A673 (cell line): ENCODE measurements around the gene APBB1IP. TPM values are rescaled to one million over a fixed set of nuclear protein-coding genes. Genes with fewer than 3 reads are reported as not detected.

ENCODE experiments used
- BruUV-seq: library from RNA; stranded (reverse); fragments of 400-500 nt; replicated peaks from 2 replicates; lab custom pipeline; 2021; lab: Mats Ljungman, UMichigan
- CTCF ChIA-PET: fragments of 300-600 bp; sonication (Branson Sonifier 250); formaldehyde crosslinking; loops from one replicate; lab custom pipeline; 2022; ENCODE audit warnings: antibody characterized with exemption; lab: Charles Lee
- POLR2A ChIA-PET: fragments of 300-600 bp; sonication (Branson Sonifier 250); formaldehyde crosslinking; loops from one replicate; lab custom pipeline; 2022; ENCODE audit warnings: antibody characterized with exemption; ENCODE audit not compliant: low non-redundant PET; lab: Charles Lee
- DNase-seq: peaks from one replicate; pipeline ENCODE4 v3.0.0-alpha.2; 2015; ENCODE audit warnings: low spot score
- H3K27ac ChIP-seq: fragments of 200-600 bp; sonication (generic); 2 replicates; pipeline ENCODE4 v1.5.1; 2016; ENCODE audit warnings: mixed run types, low read depth, mild to moderate bottlenecking, mixed read lengths, antibody characterized with exemption, low read length; ENCODE audit not compliant: poor library complexity, severe bottlenecking
- H3K27me3 ChIP-seq: fragments of 200-600 bp; sonication (generic); replicated peaks from 2 replicates; pipeline ENCODE4 v1.6.1; 2017; ENCODE audit warnings: mixed run types, low read depth, mild to moderate bottlenecking, mixed read lengths, antibody characterized with exemption, low read length; ENCODE audit not compliant: insufficient read depth, poor library complexity
- H3K36me3 ChIP-seq: fragments of 200-600 bp; sonication (generic); 2 replicates; pipeline ENCODE4 v1.6.1; 2016; ENCODE audit warnings: mixed run types, mild to moderate bottlenecking, mixed read lengths, antibody characterized with exemption, low read length; ENCODE audit not compliant: insufficient read depth, poor library complexity, severe bottlenecking
- H3K4me1 ChIP-seq: fragments of 200-600 bp; sonication (generic); 2 replicates; pipeline ENCODE4 v1.6.1; 2017; ENCODE audit warnings: mixed run types, mild to moderate bottlenecking, mixed read lengths, antibody characterized with exemption, low read length; ENCODE audit not compliant: insufficient read depth, poor library complexity, severe bottlenecking
- H3K4me3 ChIP-seq: fragments of 200-600 bp; sonication (generic); 2 replicates; pipeline ENCODE4 v1.5.1; 2016; ENCODE audit warnings: low read depth, mixed run types, mild to moderate bottlenecking, mixed read lengths, low read length; ENCODE audit not compliant: poor library complexity, severe bottlenecking
- H3K9me3 ChIP-seq: fragments of 200-600 bp; sonication (generic); 2 replicates; pipeline ENCODE4 v1.6.1; 2016; ENCODE audit warnings: mixed run types, low read depth, mild to moderate bottlenecking, mixed read lengths, antibody characterized with exemption, low read length; ENCODE audit not compliant: poor library complexity, severe bottlenecking
- EZH2 ChIP-seq: fragments of 200-600 bp; sonication (generic); IDR thresholded peaks from 2 replicates; pipeline ENCODE4 v1.6.1; 2017; ENCODE audit warnings: borderline replicate concordance, low read depth, mild to moderate bottlenecking, mixed read lengths, antibody characterized with exemption, low read length; ENCODE audit not compliant: poor library complexity, severe bottlenecking
- intact Hi-C: fragments of 100-400 bp; cut with micrococcal nuclease; formaldehyde crosslinking; loops from one replicate; pipeline ENCODE4 v1.10.0; 2022; ENCODE audit not compliant: unreplicated experiment
- total RNA-seq: library from RNA; stranded (reverse); gene quantifications from 2 replicates; pipeline ENCODE4 v1.2.3, GENCODE V29; 2021
- TF ChIP-seq, protein P1 (sequence below): fragments of 300-800, 200-600 bp; sonication (generic); conservative IDR thresholded peaks from 2 replicates; pipeline ENCODE4 v1.5.1; 2017; ENCODE audit warnings: low read depth, mild to moderate bottlenecking, antibody characterized with exemption, low read length, moderate library complexity, mixed read lengths

APBB1IP gene
- total RNA-seq, 1 experiment from 2014 or later, result not detected

- Histone ChIP-seq H3K27ac (no peak overlapping the region), H3K4me3 (no peak overlapping the region), H3K9me3 (no peaks in the 10 kb centered on the region), H3K4me1 (no peaks in the 10 kb centered on the region), H3K36me3 (no peaks in the 10 kb centered on the region), H3K27me3 (no peaks in the 10 kb centered on the region)
- no peak for DNase-seq
- CTCF ChIA-PET, result no interaction called here
- intact Hi-C loops, result no loop called here
- no TSS peak for BruUV-seq
- no peak for TF ChIP-seq EZH2
- TF ChIP-seq, protein P1, sequence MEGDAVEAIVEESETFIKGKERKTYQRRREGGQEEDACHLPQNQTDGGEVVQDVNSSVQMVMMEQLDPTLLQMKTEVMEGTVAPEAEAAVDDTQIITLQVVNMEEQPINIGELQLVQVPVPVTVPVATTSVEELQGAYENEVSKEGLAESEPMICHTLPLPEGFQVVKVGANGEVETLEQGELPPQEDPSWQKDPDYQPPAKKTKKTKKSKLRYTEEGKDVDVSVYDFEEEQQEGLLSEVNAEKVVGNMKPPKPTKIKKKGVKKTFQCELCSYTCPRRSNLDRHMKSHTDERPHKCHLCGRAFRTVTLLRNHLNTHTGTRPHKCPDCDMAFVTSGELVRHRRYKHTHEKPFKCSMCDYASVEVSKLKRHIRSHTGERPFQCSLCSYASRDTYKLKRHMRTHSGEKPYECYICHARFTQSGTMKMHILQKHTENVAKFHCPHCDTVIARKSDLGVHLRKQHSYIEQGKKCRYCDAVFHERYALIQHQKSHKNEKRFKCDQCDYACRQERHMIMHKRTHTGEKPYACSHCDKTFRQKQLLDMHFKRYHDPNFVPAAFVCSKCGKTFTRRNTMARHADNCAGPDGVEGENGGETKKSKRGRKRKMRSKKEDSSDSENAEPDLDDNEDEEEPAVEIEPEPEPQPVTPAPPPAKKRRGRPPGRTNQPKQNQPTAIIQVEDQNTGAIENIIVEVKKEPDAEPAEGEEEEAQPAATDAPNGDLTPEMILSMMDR, result no peak
- POLR2A ChIA-PET, result interaction anchor here (0.6 kb wide), 1 partner anchor 63 kb away, joined by 5 read pairs; no protein-coding TSS in a partner anchor
Measured at GRCh38 chr10:26479766-26480492, 41.8 kb downstream of the APBB1IP start.

- intact Hi-C loops, result no loop called here
- ChIA-PET CTCF (no interaction called here), POLR2A (no interaction called here)
- H3K9me3 ChIP-seq, result no peaks in the 10 kb centered on the region
- no peaks in the 10 kb centered on the region for H3K27me3 ChIP-seq
- TF ChIP-seq, protein P1, result no peak
- no peak for TF ChIP-seq EZH2
- no peaks in the 10 kb centered on the region for H3K4me1 ChIP-seq
- H3K27ac ChIP-seq, result no peak overlapping the region
- BruUV-seq, result no TSS peak
- no peaks in the 10 kb centered on the region for H3K36me3 ChIP-seq
- H3K4me3 ChIP-seq, result no peak overlapping the region
- DNase-seq, result no peak
Measured at GRCh38 chr10:26481315-26481692, 43.2 kb downstream of the APBB1IP start.

- POLR2A ChIA-PET, result no interaction called here
- Histone ChIP-seq H3K27me3 (no peaks in the 10 kb centered on the region), H3K4me3 (no peak overlapping the region), H3K4me1 (no peaks in the 10 kb centered on the region), H3K36me3 (no peaks in the 10 kb centered on the region), H3K27ac (no peak overlapping the region), H3K9me3 (no peaks in the 10 kb centered on the region)
- BruUV-seq, result no TSS peak
- no peak for DNase-seq
- TF ChIP-seq EZH2, result no peak
- TF ChIP-seq, protein P1, result no peak
- intact Hi-C loops, result no loop called here
- CTCF ChIA-PET, result no interaction called here
Measured at GRCh38 chr10:26481914-26482550, 43.9 kb downstream of the APBB1IP start.
